OCI-LY7 (cell line): ENCODE results near the gene MAPK14. TPM values are rescaled to one million over a fixed set of nuclear protein-coding genes. Genes with fewer than 3 reads are reported as not detected.

Experiments used
- BruUV-seq: library from RNA; stranded (reverse); fragments of 400-500 nt; replicated peaks from 2 replicates; lab custom pipeline; 2021; lab: Mats Ljungman, UMichigan
- CTCF ChIA-PET: fragments of 300-600 bp; sonication (Branson Sonifier 250); formaldehyde crosslinking; loops from one replicate; lab custom pipeline; 2022; ENCODE audit warnings: antibody characterized with exemption; ENCODE audit not compliant: unreplicated experiment; lab: Charles Lee
- POLR2A ChIA-PET: fragments of 300-600 bp; sonication (Branson Sonifier 250); formaldehyde crosslinking; loops from one replicate; lab custom pipeline; 2022; ENCODE audit warnings: antibody characterized with exemption; lab: Charles Lee
- DNase-seq: peaks from one replicate; pipeline ENCODE4 v3.0.0-alpha.2; 2015; ENCODE audit warnings: low spot score
- H2AFZ ChIP-seq: fragments of 200-600 bp; sonication (generic), shearing (Covaris generic); 2 replicates; pipeline ENCODE4 v1.6.1; 2014; ENCODE audit warnings: mild to moderate bottlenecking, antibody characterized with exemption, low read length, moderate library complexity
- H3K27ac ChIP-seq: fragments of 200-600 bp; sonication (generic); 2 replicates; pipeline ENCODE4 v1.5.1; 2014; ENCODE audit warnings: mixed run types, low read depth, mild to moderate bottlenecking, moderate library complexity, low read length, inconsistent platforms; ENCODE audit not compliant: poor library complexity, severe bottlenecking
- H3K36me3 ChIP-seq: fragments of 200-600 bp; sonication (generic); 2 replicates; pipeline ENCODE4 v1.6.1; 2014; ENCODE audit warnings: mild to moderate bottlenecking, antibody characterized with exemption, low read length, moderate library complexity, mixed read lengths; ENCODE audit not compliant: insufficient read depth
- H3K4me1 ChIP-seq: fragments of 200-600 bp; sonication (generic); 2 replicates; pipeline ENCODE4 v1.5.1; 2014; ENCODE audit warnings: mild to moderate bottlenecking, low read length; ENCODE audit not compliant: insufficient read depth, poor library complexity, severe bottlenecking
- H3K4me2 ChIP-seq: fragments of 200-600 bp; sonication (generic); 2 replicates; pipeline ENCODE4 v1.6.1; 2014; ENCODE audit warnings: mild to moderate bottlenecking, low read length
- H3K4me3 ChIP-seq: fragments of 200-600 bp; sonication (generic); 2 replicates; pipeline ENCODE4 v1.5.1; 2014; ENCODE audit warnings: mild to moderate bottlenecking, low read depth, low read length; ENCODE audit not compliant: poor library complexity, severe bottlenecking
- H3K79me2 ChIP-seq: fragments of 200-600 bp; sonication (generic); 2 replicates; pipeline ENCODE4 v1.6.1; 2016; ENCODE audit warnings: low read depth, mild to moderate bottlenecking, low read length, moderate library complexity, mixed read lengths; ENCODE audit not compliant: insufficient read depth
- H3K9me2 ChIP-seq: fragments of 200-600 bp; sonication (generic); 2 replicates; pipeline ENCODE4 v1.6.1; 2016; ENCODE audit warnings: mild to moderate bottlenecking, low read length, mixed read lengths; ENCODE audit not compliant: insufficient read depth
- H3K9me3 ChIP-seq: fragments of 200-600 bp; sonication (generic); 2 replicates; pipeline ENCODE4 v1.6.1; 2014; ENCODE audit warnings: mild to moderate bottlenecking, mixed run types, low read length, mixed read lengths
- H4K20me1 ChIP-seq: fragments of 200-600 bp; sonication (generic); 2 replicates; pipeline ENCODE4 v1.6.1; 2014; ENCODE audit warnings: mild to moderate bottlenecking, antibody characterized with exemption, low read length, moderate library complexity, mixed read lengths; ENCODE audit not compliant: insufficient read depth
- CTCF ChIP-seq: fragments of 200-600 bp; sonication (generic); conservative IDR thresholded peaks from 2 replicates; pipeline ENCODE4 v1.5.1; 2014; ENCODE audit warnings: mild to moderate bottlenecking, antibody characterized with exemption, low read length, moderate library complexity, mixed read lengths
- EZH2phosphoT487 ChIP-seq: fragments of 200-600 bp; sonication (generic); IDR thresholded peaks from 2 replicates; pipeline ENCODE4 v1.6.1; 2018; ENCODE audit warnings: low read depth, borderline replicate concordance, mild to moderate bottlenecking, mixed run types, antibody characterized with exemption, low read length, moderate library complexity, mixed read lengths
- intact Hi-C: fragments of 100-400 bp; cut with micrococcal nuclease; formaldehyde crosslinking; loops from one replicate; pipeline ENCODE4 v1.10.0; 2022; ENCODE audit not compliant: unreplicated experiment
- total RNA-seq, 2 experiments: library from RNA; depleted of rRNA in 1 of 2; stranded (reverse); fragments of >200 nt in 1 of 2; shearing (Covaris generic) in 1 of 2; gene quantifications; 2 replicates each; pipeline ENCODE4 v1.2.3, GENCODE V29; 2014 to 2022

MAPK14 gene
- total RNA-seq, 2 experiments from 2014 or later = 38.7 to 43.1 TPM

- Histone ChIP-seq H2AFZ (no peak overlapping the region), H3K4me1 (peaks cover 77% of the 10 kb centered on the region), H3K36me3 (peaks cover 15% of the 10 kb centered on the region; the same call in 1 of the 2 replicates), H3K9me3 (no peaks in the 10 kb centered on the region; the same call in 1 of the 2 replicates), H3K4me2 (peak overlapping the region; percentile 27), H3K9me2 (no peaks in the 10 kb centered on the region), H3K79me2 (no peaks in the 10 kb centered on the region), H3K4me3 (no peak overlapping the region), H4K20me1 (no peaks in the 10 kb centered on the region), H3K27ac (peak overlapping the region; percentile 89)
- ChIA-PET POLR2A (interaction anchor here (0.6 kb wide), 1 partner anchor 90 kb away, joined by 3 read pairs; no protein-coding TSS in a partner anchor), CTCF (no interaction called here)
- no peak for TF ChIP-seq CTCF
- no peak for TF ChIP-seq EZH2phosphoT487
- no peak for DNase-seq
- intact Hi-C loops = no loop called here
- no TSS peak for BruUV-seq
Measured at GRCh38 chr6:36116066-36116864, 88.7 kb downstream of the MAPK14 start.

- Histone ChIP-seq H3K27ac (peak overlapping the region; percentile 89), H4K20me1 (no peaks in the 10 kb centered on the region), H3K9me3 (no peaks in the 10 kb centered on the region; the same call in 1 of the 2 replicates), H3K4me1 (peaks cover 77% of the 10 kb centered on the region), H3K4me3 (no peak overlapping the region), H3K4me2 (0 out of 2 replicates have a peak overlapping the region, but pooled peaks have one; percentile 27), H3K36me3 (peaks cover 15% of the 10 kb centered on the region; the same call in 1 of the 2 replicates), H2AFZ (no peak overlapping the region), H3K79me2 (no peaks in the 10 kb centered on the region), H3K9me2 (no peaks in the 10 kb centered on the region)
- CTCF ChIA-PET = no interaction called here
- DNase-seq = no peak
- BruUV-seq = no TSS peak
- POLR2A ChIA-PET = interaction anchor here (0.7 kb wide), 1 partner anchor 73 kb away, joined by 3 read pairs; no protein-coding TSS in a partner anchor
- TF ChIP-seq CTCF (no peak), EZH2phosphoT487 (no peak)
- intact Hi-C loops = no loop called here
Measured at GRCh38 chr6:36116943-36117342, 89.3 kb downstream of the MAPK14 start.
